Activated T-cell treated with anti-CD3 and anti-CD28 coated beads for 4 hours (primary cell): ENCODE data around the gene SLC2A4RG.
A peak's percentile ranks its signal among the peaks of the same experiment; 100 is the strongest.

Experiments used
- DNase-seq: peaks from one replicate; pipeline ENCODE4 v3.0.0-alpha.2; 2020

The SLC2A4RG gene

GRCh38 chr20:63699466-63700198, 39.9 kb upstream of the SLC2A4RG start:
- no peak for DNase-seq

GRCh38 chr20:63700199-63701050, 39.2 kb upstream of the SLC2A4RG start:
- no peak for DNase-seq

GRCh38 chr20:63701051-63701328, 38.6 kb upstream of the SLC2A4RG start:
- no peak for DNase-seq

GRCh38 chr20:63701329-63702035, 38.1 kb upstream of the SLC2A4RG start:
- DNase-seq: no peak

GRCh38 chr20:63702036-63702665, 37.4 kb upstream of the SLC2A4RG start:
- DNase-seq: no peak

GRCh38 chr20:63702751-63703470, 36.7 kb upstream of the SLC2A4RG start:
- DNase-seq: no peak

- DNase-seq: no peak
Observed at GRCh38 chr20:63703471-63703975, 36.1 kb upstream of the SLC2A4RG start.

- no peak for DNase-seq
Observed at GRCh38 chr20:63703976-63704748, 35.4 kb upstream of the SLC2A4RG start.

- DNase-seq: no peak
Observed at GRCh38 chr20:63704749-63705117, 34.8 kb upstream of the SLC2A4RG start.

GRCh38 chr20:63705232-63706026, 34.1 kb upstream of the SLC2A4RG start:
- DNase-seq: no peak

GRCh38 chr20:63706027-63706695, 33.4 kb upstream of the SLC2A4RG start:
- DNase-seq: no peak

- DNase-seq: peak; percentile 59
Observed at GRCh38 chr20:63706852-63707557, 32.6 kb upstream of the SLC2A4RG start.

- DNase-seq: peak; percentile 83
Observed at GRCh38 chr20:63707558-63708300, 31.8 kb upstream of the SLC2A4RG start, which contains the start of the genes ARFRP1 and ZGPAT. ARFRP1 (minus strand) TSS chr20:63707976; CDS start chr20:63707091, 885 bp downstream. ZGPAT (plus strand) TSS chr20:63708039; CDS start chr20:63708581, 542 bp downstream.

- DNase-seq: no peak
Observed at GRCh38 chr20:63708301-63709148, 31.1 kb upstream of the SLC2A4RG start.

GRCh38 chr20:63709149-63709527, 30.4 kb upstream of the SLC2A4RG start:
- no peak for DNase-seq

GRCh38 chr20:63711085-63711645, 28.4 kb upstream of the SLC2A4RG start:
- DNase-seq: no peak

- DNase-seq: no peak
Observed at GRCh38 chr20:63712191-63712590, 27.4 kb upstream of the SLC2A4RG start.
